ENCODE measurements around the gene SELENOI. TPM values are rescaled to one million over a fixed set of nuclear protein-coding genes. Genes with fewer than 3 reads are reported as not detected.
"Not testable (repeated sequence)": the region's sequence is repeated elsewhere in the genome, so short reads cannot be mapped to it uniquely, and the experiment has no call there.

The SELENOI gene
- total RNA-seq, 3 donors from 2014 or later = 6.6 to 26.3 (median 17.4) TPM

- Histone ChIP-seq H3K27me3 (no peaks in the 10 kb centered on the region), H3K36me3 (no peaks in the 10 kb centered on the region), H3K4me1 (no peaks in the 10 kb centered on the region), H3K9me3 (no peaks in the 10 kb centered on the region), H3K27ac (peak overlapping the region in 1 of 2 donors; percentile 13), H3K4me3 (no peak overlapping the region)
- TF ChIP-seq POLR2A (IDR thresholded peaks at IDR 0.05) = no peak
- intact Hi-C loops (cut with DNase I; ENCODE audit: low total_unique reads) = loop anchor here (5.0 kb wide), 1 partner anchor 695 kb away; no protein-coding TSS in a partner anchor
- DNase-seq (ENCODE audit: low spot score in 2 of 2) = no peak
Measured at GRCh38 chr2:26317377-26318105, 28.4 kb upstream of the SELENOI start.

- intact Hi-C loops (cut with DNase I; ENCODE audit: low total_unique reads) = loop anchor here (5.0 kb wide), 1 partner anchor 693 kb away; no protein-coding TSS in a partner anchor
- no peaks in the 10 kb centered on the region for H3K27me3 ChIP-seq
- no peaks in the 10 kb centered on the region for H3K4me1 ChIP-seq
- no peaks in the 10 kb centered on the region for H3K9me3 ChIP-seq
- H3K36me3 ChIP-seq = no peaks in the 10 kb centered on the region
- no peak overlapping the region for H3K4me3 ChIP-seq
- no peak for DNase-seq (ENCODE audit: low spot score in 2 of 2)
- no peak for TF ChIP-seq POLR2A (IDR thresholded peaks at IDR 0.05)
- TF ChIP-seq POLR2AphosphoS5 (IDR thresholded peaks at IDR 0.05) = no peak
- TF ChIP-seq CTCF (IDR thresholded peaks at IDR 0.05) = no peak
- no peak overlapping the region for H3K27ac ChIP-seq
Measured at GRCh38 chr2:26318950-26319349, 27.0 kb upstream of the SELENOI start.

- H3K9me3 ChIP-seq; H3K4me3 ChIP-seq; H3K27me3 ChIP-seq; DNase-seq (ENCODE audit: low spot score in 2 of 2); H3K27ac ChIP-seq; H3K36me3 ChIP-seq; H3K4me1 ChIP-seq: not testable (repeated sequence)
- intact Hi-C loops (cut with DNase I; ENCODE audit: low total_unique reads) = loop anchor here (10.0 kb wide), 1 partner anchor 80 kb away; the partner anchor contains the start of genes HADHA and HADHB
Measured at GRCh38 chr2:26324479-26324878, 21.5 kb upstream of the SELENOI start.

- Histone ChIP-seq H3K9me3 (no peaks in the 10 kb centered on the region), H3K27ac (no peak overlapping the region), H3K36me3 (no peaks in the 10 kb centered on the region), H3K4me1 (no peaks in the 10 kb centered on the region), H3K27me3 (no peaks in the 10 kb centered on the region), H3K4me3 (no peak overlapping the region)
- intact Hi-C loops (cut with DNase I; ENCODE audit: low total_unique reads) = loop anchor here (10.0 kb wide), 1 partner anchor 80 kb away; the partner anchor contains the start of genes HADHA and HADHB
- TF ChIP-seq POLR2AphosphoS5 (IDR thresholded peaks at IDR 0.05) = no peak
- TF ChIP-seq CTCF (IDR thresholded peaks at IDR 0.05) = no peak
- no peak for TF ChIP-seq POLR2A (IDR thresholded peaks at IDR 0.05)
- no peak for DNase-seq (ENCODE audit: low spot score in 2 of 2)
Measured at GRCh38 chr2:26324903-26325302, 21.0 kb upstream of the SELENOI start.

GRCh38 chr2:26325851-26326250 is 20.1 kb upstream of the SELENOI start:
- intact Hi-C loops (cut with DNase I; ENCODE audit: low total_unique reads) = loop anchor here (10.0 kb wide), 1 partner anchor 81 kb away; the partner anchor contains the start of genes HADHA and HADHB
- TF ChIP-seq POLR2AphosphoS5 (IDR thresholded peaks at IDR 0.05) = no peak
- TF ChIP-seq POLR2A (IDR thresholded peaks at IDR 0.05) = no peak
- TF ChIP-seq CTCF (IDR thresholded peaks at IDR 0.05) = no peak
- no peak for DNase-seq (ENCODE audit: low spot score in 2 of 2)

GRCh38 chr2:26326514-26326913 is 19.4 kb upstream of the SELENOI start:
- Histone ChIP-seq H3K4me1 (no peaks in the 10 kb centered on the region), H3K27me3 (no peaks in the 10 kb centered on the region), H3K36me3 (no peaks in the 10 kb centered on the region), H3K9me3 (no peaks in the 10 kb centered on the region), H3K4me3 (no peak overlapping the region), H3K27ac (no peak overlapping the region)
- no peak for TF ChIP-seq POLR2AphosphoS5 (IDR thresholded peaks at IDR 0.05)
- TF ChIP-seq POLR2A (IDR thresholded peaks at IDR 0.05) = no peak
- TF ChIP-seq CTCF (IDR thresholded peaks at IDR 0.05) = no peak
- intact Hi-C loops (cut with DNase I; ENCODE audit: low total_unique reads) = loop anchor here (10.0 kb wide), 1 partner anchor 82 kb away; the partner anchor contains the start of genes HADHA and HADHB
- DNase-seq (ENCODE audit: low spot score in 2 of 2) = no peak

More at GRCh38 chr2:26325851-26326250, 20.1 kb upstream of the SELENOI start:
- H3K4me1 ChIP-seq = no peaks in the 10 kb centered on the region
- no peak overlapping the region for H3K4me3 ChIP-seq
- H3K27me3 ChIP-seq = no peaks in the 10 kb centered on the region
- H3K9me3 ChIP-seq = no peaks in the 10 kb centered on the region
- no peak overlapping the region for H3K27ac ChIP-seq
- no peaks in the 10 kb centered on the region for H3K36me3 ChIP-seq
